Uterus (tissue), 4 donors: ENCODE results near the gene THAP10. TPM values are rescaled to one million over a fixed set of nuclear protein-coding genes. Genes with fewer than 3 reads are reported as not detected.

ENCODE experiments used
- DNase-seq, 2 donors: peaks; one replicate each; pipeline ENCODE4 v3.0.0-alpha.2; 2019 to 2020
- H3K27ac ChIP-seq, 2 donors: fragments of 200-600 bp; sonication (generic); 1 replicate in 1 of 2; 2 replicates in 1 of 2; pipeline ENCODE4 v1.5.1; 2016 to 2018
- H3K27me3 ChIP-seq, 2 donors: fragments of 200-600 bp; sonication (generic); one replicate each; pipeline ENCODE4 v1.5.1; 2018 to 2019; ENCODE audit warnings: control low read depth in 1 of 2
- H3K36me3 ChIP-seq, 2 donors: fragments of 200-600 bp; sonication (generic); one replicate each; pipeline ENCODE4 v1.5.1; 2019; ENCODE audit warnings: control low read depth in 1 of 2
- H3K4me1 ChIP-seq, 2 donors: fragments of 200-600 bp; sonication (generic); one replicate each; pipeline ENCODE4 v1.5.1; 2018 to 2019; ENCODE audit warnings: control low read depth in 1 of 2
- H3K4me3 ChIP-seq, 2 donors: fragments of 200-600 bp; sonication (generic); 1 replicate in 1 of 2; 2 replicates in 1 of 2; pipeline ENCODE4 v1.5.1; 2018 to 2019; ENCODE audit warnings: mild to moderate bottlenecking in 1 of 2
- H3K9me3 ChIP-seq, 2 donors: fragments of 200-600 bp; sonication (generic); one replicate each; pipeline ENCODE4 v1.5.1; 2019; ENCODE audit warnings: control low read depth in 1 of 2
- POLR2A ChIP-seq, 2 donors: fragments of 450-650 bp; IDR thresholded peaks; one replicate each; pipeline ENCODE4 v1.6.1; 2016; ENCODE audit warnings: antibody characterized with exemption in 2 of 2, mild to moderate bottlenecking in 1 of 2, moderate library complexity in 1 of 2
- intact Hi-C: fragments of 100-400 bp; cut with DNase I; formaldehyde crosslinking; loops from one replicate; pipeline ENCODE4 v1.15.1; 2023; ENCODE audit warnings: low total_unique reads
- total RNA-seq, 4 donors: library from RNA; depleted of rRNA in 3 of 4; stranded (reverse); fragments of >200 nt in 3 of 4; gene quantifications; one replicate each; pipeline versions ENCODE4 v1.1.0 to v1.2.4, GENCODE V29; 2014 to 2023
- TF ChIP-seq, protein P1 (sequence below), 4 experiments: fragments of 200-600 bp in 2 of 4; fragments of 450-650 bp in 2 of 4; sonication (generic) in 2 of 4; IDR thresholded peaks; one replicate each; pipeline ENCODE4 v1.5.1; 2016 to 2019; ENCODE audit warnings: antibody characterized with exemption in 4 of 4, mild to moderate bottlenecking in 2 of 4, moderate library complexity in 1 of 4
- donor health status: DM: yes; HTN: yes; CAD: no.

Gene THAP10
- total RNA-seq, 4 donors from 2014 or later, result 1.8 to 4.1 (median 2.0) TPM

DNA sequence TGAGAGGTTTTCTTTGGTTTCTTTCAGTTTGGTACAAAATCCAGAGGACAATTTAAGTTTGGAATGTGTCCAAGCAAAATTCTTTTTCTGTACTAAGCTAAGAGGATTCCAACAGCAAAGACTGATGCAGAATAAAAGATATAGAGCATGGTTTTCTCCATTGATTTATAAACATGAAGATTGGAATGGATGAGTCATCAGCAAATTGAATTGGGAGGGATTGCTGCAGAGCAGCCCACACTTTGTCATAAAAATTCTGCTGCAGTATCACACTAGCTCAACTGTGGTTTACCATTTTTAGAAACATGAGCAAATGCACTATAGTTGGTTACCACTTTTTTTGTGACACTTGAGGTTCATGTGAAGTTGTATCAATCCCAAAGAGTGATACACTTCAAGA lies 22.2 kb downstream of the THAP10 start:
- Histone ChIP-seq H3K9me3 (no peaks in the 10 kb centered on the region), H3K36me3 (no peaks in the 10 kb centered on the region), H3K4me1 (peaks cover 0 to 8% of the 10 kb centered on the region in 2 donors), H3K4me3 (no peak overlapping the region), H3K27ac (peak overlapping the region; percentile 7 to 36), H3K27me3 (no peaks in the 10 kb centered on the region)
- DNase-seq, result no peak
- intact Hi-C loops, result no loop called here
- no peak for TF ChIP-seq POLR2A (IDR thresholded peaks at IDR 0.05)
- TF ChIP-seq, protein P1, sequence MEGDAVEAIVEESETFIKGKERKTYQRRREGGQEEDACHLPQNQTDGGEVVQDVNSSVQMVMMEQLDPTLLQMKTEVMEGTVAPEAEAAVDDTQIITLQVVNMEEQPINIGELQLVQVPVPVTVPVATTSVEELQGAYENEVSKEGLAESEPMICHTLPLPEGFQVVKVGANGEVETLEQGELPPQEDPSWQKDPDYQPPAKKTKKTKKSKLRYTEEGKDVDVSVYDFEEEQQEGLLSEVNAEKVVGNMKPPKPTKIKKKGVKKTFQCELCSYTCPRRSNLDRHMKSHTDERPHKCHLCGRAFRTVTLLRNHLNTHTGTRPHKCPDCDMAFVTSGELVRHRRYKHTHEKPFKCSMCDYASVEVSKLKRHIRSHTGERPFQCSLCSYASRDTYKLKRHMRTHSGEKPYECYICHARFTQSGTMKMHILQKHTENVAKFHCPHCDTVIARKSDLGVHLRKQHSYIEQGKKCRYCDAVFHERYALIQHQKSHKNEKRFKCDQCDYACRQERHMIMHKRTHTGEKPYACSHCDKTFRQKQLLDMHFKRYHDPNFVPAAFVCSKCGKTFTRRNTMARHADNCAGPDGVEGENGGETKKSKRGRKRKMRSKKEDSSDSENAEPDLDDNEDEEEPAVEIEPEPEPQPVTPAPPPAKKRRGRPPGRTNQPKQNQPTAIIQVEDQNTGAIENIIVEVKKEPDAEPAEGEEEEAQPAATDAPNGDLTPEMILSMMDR (IDR thresholded peaks at IDR 0.05), result no peak

DNA sequence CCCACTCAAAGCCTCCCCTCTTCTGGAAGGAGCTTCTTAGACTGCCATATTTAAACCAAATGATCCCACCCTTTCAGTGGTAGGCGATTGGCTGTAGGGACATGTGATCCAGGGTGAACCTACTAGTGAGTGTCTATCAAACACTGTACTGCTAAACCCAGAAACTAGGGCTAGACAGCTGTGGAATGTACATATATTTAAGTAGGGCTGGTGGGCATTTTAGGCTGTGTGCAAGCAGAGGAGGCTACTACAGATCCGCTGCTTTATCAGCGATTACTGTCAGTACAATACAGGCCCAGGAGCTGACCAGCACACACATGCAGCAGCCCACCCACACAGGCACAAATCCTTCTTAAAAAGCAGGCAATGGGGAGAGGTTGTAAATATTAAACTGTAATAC lies 22.9 kb downstream of the THAP10 start:
- Histone ChIP-seq H3K4me3 (no peak overlapping the region), H3K27me3 (no peaks in the 10 kb centered on the region), H3K9me3 (no peaks in the 10 kb centered on the region), H3K4me1 (peaks cover 0 to 8% of the 10 kb centered on the region in 2 donors), H3K27ac (peak overlapping the region; percentile 7 to 36), H3K36me3 (no peaks in the 10 kb centered on the region)
- TF ChIP-seq POLR2A (IDR thresholded peaks at IDR 0.05), result no peak
- TF ChIP-seq, protein P1 (IDR thresholded peaks at IDR 0.05), result no peak
- intact Hi-C loops, result no loop called here
- no peak for DNase-seq

DNA sequence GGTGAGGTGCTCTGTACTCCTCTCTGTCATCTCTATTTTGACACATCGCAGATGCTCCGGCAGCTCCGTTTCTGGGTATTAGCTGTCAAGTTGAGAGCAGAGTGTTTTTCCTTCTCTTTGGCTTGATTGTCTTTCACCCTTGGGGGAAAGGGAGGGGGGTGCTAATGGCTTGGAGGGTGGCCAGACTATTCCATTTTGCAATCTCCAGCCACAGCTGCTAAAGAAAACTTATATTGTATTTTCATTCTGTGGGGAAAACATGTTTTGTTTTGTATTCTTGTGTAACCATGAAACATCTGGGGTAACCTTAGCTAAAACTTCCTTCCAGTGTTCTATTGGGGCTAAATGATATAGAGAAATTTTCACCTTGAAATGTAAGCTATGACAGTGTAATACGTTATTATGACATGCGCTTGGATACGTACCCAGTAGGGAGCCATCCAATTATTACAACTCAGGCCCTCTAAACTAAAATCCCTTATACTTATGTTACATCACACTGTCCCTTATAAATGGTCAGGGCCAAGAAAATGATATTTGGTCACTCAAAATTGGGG lies 24.2 kb downstream of the THAP10 start:
- Histone ChIP-seq H3K4me1 (peaks cover 0 to 8% of the 10 kb centered on the region in 2 donors), H3K27ac (peak overlapping the region; percentile 48 to 57), H3K36me3 (no peaks in the 10 kb centered on the region), H3K9me3 (no peaks in the 10 kb centered on the region), H3K27me3 (no peaks in the 10 kb centered on the region), H3K4me3 (no peak overlapping the region)
- no peak for TF ChIP-seq POLR2A (IDR thresholded peaks at IDR 0.05)
- TF ChIP-seq, protein P1 (IDR thresholded peaks at IDR 0.05), result no peak
- intact Hi-C loops, result no loop called here
- peak; percentile 62 to 71 for DNase-seq

DNA sequence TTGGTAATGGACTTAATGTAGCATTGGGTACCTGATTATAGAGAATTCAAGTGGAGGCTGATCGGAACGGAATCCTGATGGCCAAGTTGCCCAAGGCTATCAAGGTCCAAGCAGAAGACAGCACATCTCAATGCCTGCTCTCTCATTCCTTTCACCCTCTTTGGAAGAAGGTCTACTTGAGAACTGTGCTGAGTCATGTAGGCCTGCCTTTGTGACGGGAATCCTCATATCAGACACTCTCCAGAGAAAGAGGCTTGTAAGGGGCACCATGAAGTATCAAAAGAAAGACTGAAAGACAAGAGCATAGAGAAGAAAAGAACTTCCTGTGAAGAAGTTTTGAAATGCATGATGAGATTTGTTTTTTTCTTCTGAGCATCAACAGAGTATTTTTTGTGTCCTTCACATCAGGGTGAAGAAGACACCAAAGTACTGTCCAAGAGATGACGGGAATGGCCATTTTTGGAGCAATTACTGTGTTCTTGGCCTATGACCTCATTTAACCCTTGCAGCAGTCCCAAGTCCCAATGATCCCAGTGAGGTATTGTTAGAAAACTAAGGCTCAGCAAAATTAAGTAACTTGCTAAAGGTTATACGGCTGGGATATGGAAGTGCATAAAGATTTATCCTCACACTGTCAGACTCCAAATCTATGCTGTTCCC lies 25.1 kb downstream of the THAP10 start:
- no peak for DNase-seq
- TF ChIP-seq, protein P1 (IDR thresholded peaks at IDR 0.05), result no peak
- TF ChIP-seq POLR2A (IDR thresholded peaks at IDR 0.05), result no peak
- Histone ChIP-seq H3K36me3 (no peaks in the 10 kb centered on the region), H3K27ac (peak overlapping the region; percentile 48 to 57), H3K27me3 (no peaks in the 10 kb centered on the region), H3K9me3 (no peaks in the 10 kb centered on the region), H3K4me1 (peaks cover 0 to 8% of the 10 kb centered on the region in 2 donors), H3K4me3 (no peak overlapping the region)
- intact Hi-C loops, result no loop called here

DNA sequence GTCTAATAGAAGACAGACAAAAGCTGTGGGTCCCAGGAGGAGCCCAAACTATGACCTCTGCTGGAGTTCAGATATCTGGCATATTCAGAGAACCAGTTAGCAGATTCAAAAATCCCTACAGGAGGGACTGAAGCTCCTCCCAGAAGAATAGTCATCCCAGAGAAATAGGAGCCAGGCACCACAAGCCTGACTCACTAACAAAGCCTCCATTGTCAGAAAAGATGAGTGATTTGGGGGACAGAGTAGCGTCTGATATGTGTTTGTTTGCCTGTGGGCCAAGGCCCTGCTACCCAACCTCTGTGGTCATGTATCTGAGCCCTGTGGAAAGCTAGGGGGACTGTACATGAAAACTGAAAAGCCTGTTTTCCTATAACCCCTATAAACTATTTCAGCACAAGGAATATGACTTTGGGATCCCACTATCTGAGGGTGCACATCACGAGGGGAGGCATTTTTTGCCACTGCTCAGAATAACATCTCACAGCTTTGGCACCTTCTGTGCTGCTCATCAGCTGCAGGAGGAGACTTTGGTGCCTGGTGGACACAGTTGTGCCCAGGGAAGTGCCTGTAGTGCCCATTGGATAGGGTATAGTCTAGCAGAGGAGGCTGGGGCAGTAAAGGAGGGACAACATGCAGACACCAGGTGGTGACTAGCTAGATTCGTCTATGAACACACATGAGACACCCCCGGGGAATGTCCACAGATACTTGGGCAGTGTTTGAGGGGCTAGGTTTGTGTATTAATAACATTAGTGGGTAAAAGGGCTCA lies 28.6 kb downstream of the THAP10 start:
- no peak overlapping the region for H3K27ac ChIP-seq
- H3K4me1 ChIP-seq, result no peaks in the 10 kb centered on the region
- no peak for DNase-seq
- intact Hi-C loops, result no loop called here
- TF ChIP-seq POLR2A (IDR thresholded peaks at IDR 0.05), result no peak
- H3K9me3 ChIP-seq, result no peaks in the 10 kb centered on the region
- no peak overlapping the region for H3K4me3 ChIP-seq
- H3K36me3 ChIP-seq, result no peaks in the 10 kb centered on the region
- no peaks in the 10 kb centered on the region for H3K27me3 ChIP-seq
